ENCODE data around the gene PTTG1.

PTTG1 gene

DNA sequence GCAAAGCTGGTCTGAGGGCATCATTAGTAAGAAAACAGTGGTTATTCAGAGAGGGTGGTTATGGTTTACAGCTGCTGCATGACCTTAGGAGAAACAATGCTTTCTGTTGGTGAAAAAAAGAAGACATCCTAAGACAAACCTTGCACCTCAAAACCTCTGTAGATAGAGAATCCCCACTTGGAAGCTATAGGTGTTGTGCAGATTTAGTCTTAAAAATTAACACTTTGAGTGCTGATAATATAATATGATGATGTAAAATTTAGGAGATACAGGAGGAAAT, 1.4 kb upstream of the PTTG1 start:
- DNase-seq (ENCODE audit: low read depth in 2 of 3, low spot score in 1 of 3): no peak

DNA sequence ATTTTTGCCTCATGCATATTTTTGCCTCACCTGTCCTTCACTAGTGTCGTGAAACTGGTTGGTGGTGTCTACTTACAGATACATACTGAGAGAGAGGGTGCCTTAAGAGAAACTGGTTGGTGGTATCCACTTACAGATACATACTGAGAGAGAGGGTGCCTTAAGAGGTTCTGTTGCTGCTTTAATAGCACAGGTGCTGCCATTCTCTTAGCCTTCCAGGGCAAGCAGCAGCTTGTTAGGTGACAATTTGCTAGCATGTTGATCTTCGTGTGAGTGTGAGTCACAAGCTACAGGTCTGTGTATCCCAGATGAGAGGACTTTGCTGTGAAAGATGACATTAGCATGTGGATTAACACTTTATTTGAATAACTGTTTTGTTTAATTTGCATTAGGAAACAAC, 1.4 kb downstream of the PTTG1 start:
- DNase-seq (ENCODE audit: low read depth in 2 of 3, low spot score in 1 of 3): no peak

- no peak for DNase-seq (ENCODE audit: low read depth in 2 of 3, low spot score in 1 of 3)
Measured at GRCh38 chr5:160427607-160428006, 6.0 kb downstream of the PTTG1 start.

DNA sequence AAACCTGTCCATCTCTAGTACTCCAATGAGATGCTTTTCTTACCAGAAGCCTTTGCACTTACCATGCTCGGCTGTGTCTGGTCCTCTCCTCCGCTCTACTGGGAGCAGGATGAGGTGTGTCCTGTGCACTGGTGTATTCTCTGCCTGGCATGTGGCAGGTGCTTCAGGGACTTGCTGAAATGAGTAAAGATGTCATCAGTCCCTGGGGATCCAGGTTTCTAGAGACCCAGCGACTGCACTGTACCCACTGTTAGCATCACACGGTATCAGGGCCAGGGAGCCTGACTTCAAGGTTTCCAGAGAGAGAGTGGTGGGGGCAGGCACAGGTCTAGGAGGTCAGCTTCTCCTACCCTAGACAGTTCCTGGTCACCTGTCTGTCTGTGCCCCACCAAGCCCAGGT, 10.5 kb downstream of the PTTG1 start:
- no peak for DNase-seq (ENCODE audit: low read depth in 2 of 3, low spot score in 1 of 3)

DNA sequence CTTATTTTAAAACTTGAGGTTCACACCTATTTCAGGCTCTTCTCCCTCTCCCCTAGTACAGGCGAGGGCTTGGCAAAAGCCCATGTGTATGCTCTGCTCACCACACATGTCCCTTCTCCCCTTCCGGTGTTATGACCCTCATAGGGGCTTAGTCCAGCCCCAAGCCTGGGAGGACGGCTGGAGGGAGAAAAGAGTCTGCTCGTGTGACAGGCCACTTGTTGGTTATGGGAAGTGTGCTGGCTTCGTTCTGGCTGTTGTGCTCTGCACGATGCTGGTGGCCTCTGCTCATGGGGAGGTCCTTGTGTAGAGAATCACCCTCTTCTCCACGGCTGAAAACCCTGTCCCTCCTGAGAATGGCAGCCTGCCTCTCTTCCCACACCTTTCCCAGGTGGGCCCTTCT, 11.1 kb downstream of the PTTG1 start:
- no peak for DNase-seq (ENCODE audit: low read depth in 2 of 3, low spot score in 1 of 3)

DNA sequence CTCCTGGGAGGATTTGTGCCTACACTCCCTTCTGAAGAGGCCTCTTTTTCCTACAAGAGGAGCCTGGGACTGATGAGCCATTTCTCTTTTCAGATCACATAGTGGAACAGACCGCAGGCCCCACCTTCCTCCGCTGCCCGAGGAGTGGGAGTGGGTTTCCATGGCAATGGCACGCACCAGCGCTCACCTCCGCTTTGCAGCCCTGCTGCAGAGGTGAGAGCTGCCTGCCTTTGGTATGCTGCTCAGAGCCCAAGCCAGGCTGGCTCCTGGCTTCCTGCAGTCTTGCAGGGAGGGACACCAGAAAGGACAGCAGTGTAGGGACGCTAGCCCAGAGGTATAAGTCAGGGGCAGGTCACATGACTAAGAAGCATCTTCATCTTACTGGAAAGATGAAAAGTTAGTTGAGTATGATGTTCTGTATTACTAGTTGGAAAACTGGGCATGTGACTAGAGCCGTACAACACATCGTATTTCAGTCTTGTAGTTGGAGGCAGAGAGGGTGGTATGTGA, 12.4 kb downstream of the PTTG1 start:
- DNase-seq (ENCODE audit: low read depth in 2 of 3, low spot score in 1 of 3): peak in 1 of 3 donors; percentile 27

- DNase-seq (ENCODE audit: low read depth in 2 of 3, low spot score in 1 of 3): no peak
Measured at GRCh38 chr5:160435532-160435931, 13.9 kb downstream of the PTTG1 start.

DNA sequence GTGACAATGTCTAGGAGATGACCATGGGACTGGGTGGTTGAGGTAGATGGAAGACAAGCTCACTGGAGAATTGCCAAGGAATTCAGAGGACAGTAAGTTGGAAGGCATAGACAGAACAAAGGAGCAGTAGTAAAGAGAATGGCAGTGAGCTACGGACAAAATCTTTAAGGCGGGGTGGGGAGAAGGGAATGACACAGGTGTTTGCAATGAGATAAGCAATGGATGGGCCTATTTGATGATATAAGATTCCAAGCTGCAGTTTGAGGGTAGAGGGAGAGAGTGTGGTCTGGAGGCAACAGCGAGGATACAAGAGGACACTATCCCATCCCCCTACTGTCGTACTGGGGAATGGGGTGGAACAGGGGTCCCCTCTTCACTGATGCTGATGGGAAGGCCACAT, 14.4 kb downstream of the PTTG1 start:
- DNase-seq (ENCODE audit: low read depth in 2 of 3, low spot score in 1 of 3): no peak

DNA sequence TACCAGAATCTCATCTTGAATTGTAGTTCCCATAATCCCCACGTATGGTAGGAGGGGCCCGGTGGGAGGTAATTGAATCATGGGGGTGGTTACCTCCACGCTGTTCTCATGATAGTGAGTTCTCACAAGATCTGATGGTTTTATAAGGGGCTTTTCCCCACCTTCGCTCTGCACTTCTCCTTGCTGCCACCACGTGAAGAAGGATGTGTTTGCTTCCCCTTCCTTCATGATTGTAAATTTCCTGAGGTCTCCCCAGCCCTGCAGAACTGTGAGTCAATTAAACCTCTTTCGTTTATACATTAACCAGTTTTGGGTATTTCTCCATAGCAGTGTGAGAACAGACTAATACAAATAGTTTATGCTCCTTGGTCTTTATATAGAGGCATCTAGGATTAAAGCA, 15.0 kb downstream of the PTTG1 start:
- DNase-seq (ENCODE audit: low read depth in 2 of 3, low spot score in 1 of 3): peak in 1 of 3 donors; percentile 8

- no peak for DNase-seq (ENCODE audit: low read depth in 2 of 3, low spot score in 1 of 3)
Measured at GRCh38 chr5:160437271-160437670, 15.6 kb downstream of the PTTG1 start.

DNA sequence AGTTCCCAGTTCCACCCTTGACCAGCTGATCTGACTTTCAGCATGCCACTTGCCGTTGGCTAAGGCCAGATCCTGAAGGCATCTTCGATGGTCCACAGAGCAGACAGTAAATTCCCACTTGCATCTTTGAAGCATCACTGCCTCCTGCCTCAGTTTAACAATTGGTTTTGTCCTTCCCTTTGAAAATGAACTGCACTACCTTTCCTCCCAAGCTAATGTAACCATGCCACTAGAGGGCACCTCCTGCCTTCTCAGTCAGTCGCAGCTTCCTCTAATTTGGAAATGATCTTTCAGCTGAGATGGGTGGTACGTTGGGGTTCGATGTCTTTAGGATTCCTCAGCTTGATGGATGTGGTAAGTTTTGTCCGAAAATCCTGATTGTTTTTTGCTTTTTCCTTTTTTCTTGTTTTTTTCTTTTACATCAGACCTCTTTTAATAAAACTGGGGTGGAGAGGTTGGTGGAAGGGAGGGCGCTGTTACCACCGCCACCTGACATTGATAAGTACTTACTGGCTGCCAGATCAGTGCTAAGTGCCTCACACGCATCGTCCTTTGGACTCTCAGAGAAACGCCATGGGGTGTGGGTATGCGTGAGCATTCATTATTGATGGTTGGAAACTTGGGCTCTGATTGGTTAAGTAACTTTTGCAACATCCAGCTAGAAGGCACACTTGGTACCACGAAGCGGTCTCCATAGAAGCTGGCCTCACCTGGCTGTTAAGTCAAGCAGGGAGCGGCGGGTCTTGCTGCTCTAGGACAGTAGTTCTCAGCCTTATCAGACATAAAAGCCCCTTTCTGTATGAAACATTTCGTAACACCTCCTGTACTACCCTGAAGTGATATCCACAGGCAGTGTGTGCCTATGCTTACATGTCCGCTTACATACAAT, 16.9 kb downstream of the PTTG1 start:
- DNase-seq (ENCODE audit: low read depth in 2 of 3, low spot score in 1 of 3): peak in 2 of 3 donors; percentile 38 to 58

DNA sequence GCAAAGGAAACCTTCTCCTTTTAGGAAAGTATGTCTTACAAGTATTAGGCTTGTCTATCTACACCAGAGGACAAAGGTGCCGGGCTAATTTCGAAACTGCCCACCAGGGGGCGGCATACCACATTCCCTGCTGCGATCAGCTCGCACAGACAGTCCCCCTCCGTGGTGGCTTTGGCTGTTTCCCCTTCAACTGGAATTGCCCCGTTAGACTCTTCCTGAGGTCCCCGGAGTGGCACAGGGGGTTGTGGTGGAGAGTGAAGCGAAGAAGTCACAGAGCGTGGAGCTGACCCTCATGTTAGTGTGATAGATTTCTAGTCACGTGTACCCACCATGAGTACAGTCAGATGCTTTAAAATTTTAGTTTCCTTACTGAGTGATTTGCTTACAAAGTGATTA, 17.5 kb downstream of the PTTG1 start:
- peak; percentile 83 to 94 (median 87) for DNase-seq (ENCODE audit: low read depth in 2 of 3, low spot score in 1 of 3)

DNA sequence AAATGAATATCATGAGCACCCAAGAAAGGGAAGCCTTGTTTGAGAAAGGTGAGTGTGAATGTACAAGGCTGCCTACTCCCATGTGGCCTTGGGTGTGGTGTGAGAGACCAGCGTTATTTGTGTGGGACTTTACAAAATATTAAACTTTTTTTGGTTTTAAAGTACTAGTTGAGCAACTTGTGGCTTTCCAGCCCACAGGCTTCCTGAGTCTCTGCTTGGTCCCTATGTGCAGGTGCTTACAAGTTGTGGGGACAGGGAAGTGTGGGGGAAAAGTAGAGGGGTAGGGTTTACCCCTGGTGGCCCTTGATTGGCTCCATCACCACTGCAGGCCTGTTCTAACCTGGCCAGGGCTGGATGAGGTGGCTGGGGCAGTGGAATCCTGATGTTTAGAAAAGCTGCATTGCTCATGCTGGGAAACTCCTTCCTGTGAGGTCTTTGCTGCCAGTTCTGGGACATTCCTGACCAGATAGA, 19.7 kb downstream of the PTTG1 start:
- DNase-seq (ENCODE audit: low read depth in 2 of 3, low spot score in 1 of 3): no peak

DNA sequence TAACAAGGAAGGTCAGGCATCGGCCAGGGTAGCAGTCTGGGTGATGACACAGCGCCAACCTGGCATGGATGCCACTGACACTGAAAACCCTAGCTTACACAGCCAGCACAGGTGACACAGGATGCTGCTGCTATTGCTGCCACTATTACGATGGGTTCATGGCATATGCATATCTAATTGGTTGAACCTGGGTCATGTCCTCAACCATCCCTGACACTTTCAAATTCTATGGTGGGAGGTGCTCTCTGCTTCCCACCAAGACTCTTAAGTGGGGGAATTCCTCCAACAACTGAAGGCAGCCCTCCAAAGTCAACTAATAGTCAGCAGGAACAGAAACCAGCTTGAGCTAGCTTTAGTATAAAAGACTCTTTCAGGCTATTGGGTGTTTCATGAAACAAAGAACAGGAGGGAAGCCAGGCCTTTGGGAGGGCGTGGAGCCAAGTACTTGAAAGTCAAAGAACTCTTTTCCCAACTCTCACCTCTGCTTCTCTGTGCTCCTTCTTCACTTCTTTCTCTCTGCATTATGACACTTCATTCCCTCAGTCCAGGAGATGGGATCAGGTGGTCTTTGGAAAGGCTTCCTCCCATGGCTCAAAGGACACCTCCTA, 21.3 kb downstream of the PTTG1 start:
- no peak for DNase-seq (ENCODE audit: low read depth in 2 of 3, low spot score in 1 of 3)

GRCh38 chr5:160444407-160444806, 22.8 kb downstream of the PTTG1 start:
- DNase-seq (ENCODE audit: low read depth in 2 of 3, low spot score in 1 of 3): no peak

DNA sequence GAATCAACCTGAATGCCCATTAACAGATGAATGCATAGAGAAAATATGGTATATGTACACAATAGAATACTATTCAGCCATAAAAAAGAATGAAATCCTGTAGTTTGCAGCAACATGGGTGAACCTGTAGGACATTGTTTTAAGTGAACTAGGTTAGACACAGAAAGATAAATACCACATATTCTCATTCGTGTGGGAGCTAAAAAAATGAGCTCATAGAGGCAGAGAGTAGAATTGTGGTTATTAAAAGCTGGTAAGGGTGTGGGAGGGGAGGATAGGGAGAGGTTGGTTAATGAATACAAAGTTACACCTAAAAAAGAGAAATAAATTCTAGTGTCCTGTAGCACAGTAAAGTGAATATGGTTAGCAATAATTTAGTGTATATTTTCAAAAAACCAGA, 23.5 kb downstream of the PTTG1 start:
- DNase-seq (ENCODE audit: low read depth in 2 of 3, low spot score in 1 of 3): no peak

DNA sequence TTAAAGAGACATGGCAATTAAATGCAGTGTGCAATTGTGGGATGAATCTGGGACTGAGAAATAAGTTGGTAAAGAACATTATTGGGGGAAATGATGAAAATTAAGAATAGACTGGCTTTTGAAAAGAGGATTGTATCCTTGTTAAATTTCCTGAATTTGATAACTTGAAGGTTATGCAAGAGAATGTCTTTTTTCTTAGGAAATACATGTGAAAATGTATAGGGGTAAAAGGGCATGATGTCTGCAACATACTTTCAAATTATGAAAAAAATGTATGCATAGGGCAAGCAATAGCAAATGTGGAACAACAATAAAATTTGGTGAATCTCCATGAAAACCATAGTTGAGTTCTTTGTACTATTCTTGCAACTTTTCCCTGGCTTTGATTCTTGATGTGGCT, 24.1 kb downstream of the PTTG1 start:
- DNase-seq (ENCODE audit: low read depth in 2 of 3, low spot score in 1 of 3): no peak

- no peak for DNase-seq (ENCODE audit: low read depth in 2 of 3, low spot score in 1 of 3)
Measured at GRCh38 chr5:160448886-160449285, 27.2 kb downstream of the PTTG1 start.

DNA sequence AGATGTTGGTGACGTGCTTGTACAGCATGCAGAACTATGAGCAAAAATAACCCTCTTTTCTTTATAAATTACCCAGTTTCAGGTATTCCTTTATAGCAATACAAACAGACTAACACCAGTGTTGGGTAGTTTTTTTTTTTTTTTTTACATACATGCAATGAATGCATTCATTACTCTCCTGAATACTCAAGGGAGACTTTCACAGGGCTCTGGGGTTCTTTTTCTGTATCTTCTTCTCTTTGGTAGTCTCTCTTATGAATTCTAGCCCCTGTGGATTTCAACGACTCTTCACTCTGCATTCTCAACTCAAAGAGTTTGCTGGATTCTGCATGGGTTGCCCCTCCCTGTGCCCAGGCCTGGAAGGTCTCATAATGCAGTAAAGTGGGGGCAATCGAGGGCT, 27.8 kb downstream of the PTTG1 start:
- DNase-seq (ENCODE audit: low read depth in 2 of 3, low spot score in 1 of 3): no peak

- no peak for DNase-seq (ENCODE audit: low read depth in 2 of 3, low spot score in 1 of 3)
Measured at GRCh38 chr5:160450164-160450932, 28.7 kb downstream of the PTTG1 start.

DNA sequence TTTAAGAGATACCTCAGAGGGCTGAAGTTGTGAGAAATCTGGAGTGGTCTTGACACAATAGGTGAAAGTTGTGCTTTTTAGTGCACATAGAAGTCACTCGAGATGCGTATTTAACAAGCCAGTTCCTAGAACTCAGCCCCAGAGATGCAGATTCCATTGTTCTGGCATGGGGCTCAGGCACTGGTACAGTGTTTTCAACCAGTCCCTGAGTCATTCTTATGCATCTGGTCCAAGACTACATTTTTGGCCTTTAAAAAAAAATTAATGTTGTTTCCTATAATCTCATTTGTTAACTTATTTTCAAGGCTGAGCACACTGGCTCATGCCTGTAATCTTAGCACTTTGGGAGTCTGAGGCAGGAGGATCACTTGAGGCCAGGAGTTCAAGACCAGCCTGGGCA, 29.6 kb downstream of the PTTG1 start:
- no peak for DNase-seq (ENCODE audit: low read depth in 2 of 3, low spot score in 1 of 3)

GRCh38 chr5:160452036-160452435, 30.4 kb downstream of the PTTG1 start:
- no peak for DNase-seq (ENCODE audit: low read depth in 2 of 3, low spot score in 1 of 3)
